Measurements from ENCODE around the gene C16orf86. TPM values are rescaled to one million over a fixed set of nuclear protein-coding genes. Genes with fewer than 3 reads are reported as not detected.

Gene C16orf86
- polyA plus RNA-seq, 1 of the 3 experiments (the other 2 are of a cell fraction) = 4.3 TPM

GRCh38 chr16:67668495-67669157 is 2.0 kb downstream of the C16orf86 start:
- no peaks in the 10 kb centered on the region for H4K20me1 ChIP-seq (ENCODE audit: insufficient read depth)
- CTCF ChIA-PET = interaction anchor here (0.6 to 18.3 kb wide), 36 partner anchors 8 to 260 kb away, joined by 3 to 246 read pairs (median 4); partner anchors contain the start of genes ATP6V0D1, CARMIL2, CTCF and RIPOR1
- peaks cover 3% of the 10 kb centered on the region; the same call in 1 of the 2 replicates for H3K79me2 ChIP-seq (ENCODE audit: insufficient read depth)
- peaks cover 14% of the 10 kb centered on the region for H3F3A ChIP-seq (replicated peaks; ENCODE audit: insufficient read depth)
- no peak overlapping the region for H3K4me2 ChIP-seq
- H3K9me3 ChIP-seq = no peaks in the 10 kb centered on the region
- no peak overlapping the region for H3K4me3 ChIP-seq (ENCODE audit: low read depth in 2 of 2, low read length in 1 of 2)
- no peak overlapping the region for H2AFZ ChIP-seq (ENCODE audit: low read depth)
- H3K36me3 ChIP-seq (replicated peaks in 1 of 2; ENCODE audit: control insufficient read depth in 1 of 2, insufficient read depth in 2 of 2, low read length in 1 of 2) = peaks cover 0 to 2% of the 10 kb centered on the region in 2 experiments
- 99% methylated on average over 6 of the region's 6 CpGs for WGBS (ENCODE audit: low lambda C conversion rate)
- no peaks in the 10 kb centered on the region for H3K9me2 ChIP-seq
- H3K4me1 ChIP-seq (ENCODE audit: control insufficient read depth in 1 of 2, insufficient read depth in 2 of 2, low read depth in 1 of 2, low read length in 1 of 2) = peaks cover 19 to 35% of the 10 kb centered on the region in 2 experiments; a peak in 2 of 4 replicates
- no peak overlapping the region for H3K9ac ChIP-seq
- H3K27ac ChIP-seq (ENCODE audit: low read depth in 2 of 2, low read length in 1 of 2) = peak overlapping the region in 1 of 2 experiments; percentile 54; a peak in 2 of 4 replicates
- TF ChIP-seq CTCF (IDR thresholded peaks at IDR 0.05) (peak; percentile 10; the same call in 1 of the 2 replicates), TCF12 (IDR thresholded peaks at IDR 0.05) (no peak)
- DNase-seq = no peak
- POLR2A ChIA-PET = interaction anchor here (0.6 to 2.4 kb wide), 3 partner anchors 9 to 106 kb away, joined by 3 to 11 read pairs (median 4); partner anchors contain the start of genes ACD and CTCF
- H3K27me3 ChIP-seq (ENCODE audit: insufficient read depth) = no peaks in the 10 kb centered on the region

- Histone ChIP-seq H3K4me2 (no peak overlapping the region), H3K4me1 (ENCODE audit: control insufficient read depth in 1 of 2, insufficient read depth in 2 of 2, low read depth in 1 of 2, low read length in 1 of 2) (peaks cover 24 to 45% of the 10 kb centered on the region in 2 experiments; a peak in 2 of 4 replicates), H3K27me3 (ENCODE audit: insufficient read depth) (no peaks in the 10 kb centered on the region), H3K4me3 (ENCODE audit: low read depth in 2 of 2, low read length in 1 of 2) (no peak overlapping the region), H3K79me2 (ENCODE audit: insufficient read depth) (peaks cover 3% of the 10 kb centered on the region; the same call in 1 of the 2 replicates), H3K9ac (no peak overlapping the region), H4K20me1 (ENCODE audit: insufficient read depth) (no peaks in the 10 kb centered on the region), H3K9me2 (no peaks in the 10 kb centered on the region), H3F3A (replicated peaks; ENCODE audit: insufficient read depth) (peaks cover 14% of the 10 kb centered on the region), H3K27ac (ENCODE audit: low read depth in 2 of 2, low read length in 1 of 2) (no peak overlapping the region), H2AFZ (ENCODE audit: low read depth) (no peak overlapping the region), H3K36me3 (replicated peaks in 1 of 2; ENCODE audit: control insufficient read depth in 1 of 2, insufficient read depth in 2 of 2, low read length in 1 of 2) (no peaks in the 10 kb centered on the region), H3K9me3 (no peaks in the 10 kb centered on the region)
- DNase-seq = no peak
- 84% methylated on average over 10 of the region's 10 CpGs for WGBS (ENCODE audit: low lambda C conversion rate)
- ChIA-PET CTCF (interaction anchor here (0.7 to 18.3 kb wide), 11 partner anchors 20 to 296 kb away, joined by 3 to 246 read pairs (median 3); partner anchors contain the start of gene CTCF), POLR2A (interaction anchor here (0.7 to 1.4 kb wide), 2 partner anchors 9 to 48 kb away, joined by 4 read pairs; partner anchors contain the start of gene ACD)
- TF ChIP-seq RFX5 (IDR thresholded peaks at IDR 0.05; ENCODE audit: low read length) (no peak), EP300 (IDR thresholded peaks at IDR 0.05; ENCODE audit: borderline replicate concordance in 1 of 2, low read depth in 1 of 2, low read length in 1 of 2) (no peak)
Measured at GRCh38 chr16:67669499-67670101, 3.0 kb downstream of the C16orf86 start.

- H2AFZ ChIP-seq (ENCODE audit: low read depth) = no peak overlapping the region
- TF ChIP-seq RFX5 (IDR thresholded peaks at IDR 0.05; ENCODE audit: low read length) (no peak), TCF12 (IDR thresholded peaks at IDR 0.05) (no peak), USF2 (IDR thresholded peaks at IDR 0.05; ENCODE audit: borderline replicate concordance, low read depth, low read length) (no peak), GATA2 (CRISPR knock-in tag; IDR thresholded peaks at IDR 0.05) (no peak), TEAD4 (IDR thresholded peaks at IDR 0.05; ENCODE audit: borderline replicate concordance, insufficient read depth) (no peak), REST (IDR thresholded peaks at IDR 0.05; ENCODE audit: low read depth, low read length) (no peak)
Measured at GRCh38 chr16:67672306-67672705, 5.7 kb downstream of the C16orf86 start.

More at GRCh38 chr16:67672306-67672705, 5.7 kb downstream of the C16orf86 start:
- Histone ChIP-seq H3K36me3 (replicated peaks in 1 of 2; ENCODE audit: control insufficient read depth in 1 of 2, insufficient read depth in 2 of 2, low read length in 1 of 2) (peaks cover 0 to 5% of the 10 kb centered on the region in 2 experiments), H3K9me2 (no peaks in the 10 kb centered on the region), H3F3A (replicated peaks; ENCODE audit: insufficient read depth) (peaks cover 9% of the 10 kb centered on the region), H3K9ac (no peak overlapping the region), H3K4me3 (ENCODE audit: low read depth in 2 of 2, low read length in 1 of 2) (no peak overlapping the region), H3K4me2 (no peak overlapping the region), H3K4me1 (ENCODE audit: control insufficient read depth in 1 of 2, insufficient read depth in 2 of 2, low read depth in 1 of 2, low read length in 1 of 2) (peaks cover 19 to 37% of the 10 kb centered on the region in 2 experiments; a peak in 2 of 4 replicates), H3K27me3 (ENCODE audit: insufficient read depth) (no peaks in the 10 kb centered on the region), H3K79me2 (ENCODE audit: insufficient read depth) (no peaks in the 10 kb centered on the region), H3K27ac (ENCODE audit: low read depth in 2 of 2, low read length in 1 of 2) (no peak overlapping the region), H3K9me3 (no peaks in the 10 kb centered on the region), H4K20me1 (ENCODE audit: insufficient read depth) (no peaks in the 10 kb centered on the region)
- CTCF ChIA-PET = interaction anchor here (0.6 to 18.3 kb wide), 38 partner anchors 8 to 263 kb away, joined by 3 to 246 read pairs (median 6); partner anchors contain the start of genes ACD, ATP6V0D1, CARMIL2 and CTCF
- WGBS (ENCODE audit: low lambda C conversion rate) = 48% methylated on average over 4 of the region's 4 CpGs
- POLR2A ChIA-PET = no interaction called here
- DNase-seq = no peak
